SIG-M5 treated with dmso at 0.1 percent for 504 hours (cell line): ENCODE measurements around the gene NOVA2.
"Not testable (repeated sequence)": the region's sequence is repeated elsewhere in the genome, so short reads cannot be mapped to it uniquely, and the experiment has no call there.

ENCODE experiments used
- DNase-seq: peaks from one replicate; lab custom pipeline; 2025; ENCODE audit not compliant: unreplicated experiment; lab: John Stamatoyannopoulos, UW

The NOVA2 gene

DNA sequence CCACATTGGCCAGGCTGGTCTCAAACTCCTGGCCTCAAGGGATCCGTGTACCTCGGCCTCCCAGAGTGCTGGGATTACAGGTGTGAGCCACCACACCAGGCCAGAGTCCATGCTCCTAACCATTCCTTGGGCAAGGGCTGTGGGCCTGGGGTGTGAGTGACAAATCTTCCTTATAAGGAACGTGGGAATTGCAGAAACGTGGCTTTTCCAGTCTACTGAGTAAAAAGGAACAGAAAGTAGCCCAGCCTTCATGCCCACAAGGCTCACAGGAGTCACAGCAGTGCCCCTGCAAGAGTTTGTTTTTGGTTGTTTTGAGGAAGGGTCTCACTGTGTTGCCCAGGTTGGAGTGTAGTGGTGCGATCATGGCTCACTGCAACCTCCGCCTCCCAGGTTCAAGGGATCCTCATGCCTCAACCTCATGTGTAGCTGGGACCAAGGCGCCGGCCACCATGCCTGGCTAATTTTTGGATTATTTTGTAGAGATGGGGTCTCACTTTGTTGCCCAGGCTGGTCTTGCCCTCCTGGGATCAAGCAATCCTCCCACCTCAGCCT lies 76.3 kb downstream of the NOVA2 start:
- DNase-seq: no peak

DNA sequence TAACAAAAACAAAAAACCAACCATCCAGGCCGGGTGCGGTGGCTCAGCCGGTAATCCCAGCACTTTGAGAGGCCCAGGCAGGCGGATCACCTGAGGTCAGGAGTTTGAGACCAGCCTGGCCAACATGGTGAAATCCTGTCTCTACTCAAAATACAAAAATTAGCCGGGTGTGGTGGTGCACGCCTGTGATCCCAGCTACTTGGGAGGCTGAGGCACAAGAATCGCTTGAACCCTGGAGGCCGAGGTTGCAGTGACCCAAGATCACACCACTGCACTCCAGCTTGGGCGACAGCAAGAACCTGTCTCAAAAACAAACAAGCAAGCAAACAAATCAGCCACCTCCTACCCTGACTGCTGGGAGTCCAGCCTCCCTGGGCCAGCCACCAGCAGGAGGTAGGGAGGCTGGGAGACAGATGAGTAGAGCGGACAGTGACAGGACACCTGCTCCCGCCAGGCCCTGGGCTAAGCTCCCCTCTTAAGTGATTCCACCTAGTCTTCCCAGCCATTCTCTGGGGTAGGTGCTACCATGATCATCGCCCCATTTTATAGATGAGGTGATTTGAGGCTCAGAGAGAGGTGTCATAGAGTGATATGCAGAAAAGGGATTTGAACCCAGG lies 77.6 kb downstream of the NOVA2 start:
- not testable (repeated sequence) for DNase-seq

DNA sequence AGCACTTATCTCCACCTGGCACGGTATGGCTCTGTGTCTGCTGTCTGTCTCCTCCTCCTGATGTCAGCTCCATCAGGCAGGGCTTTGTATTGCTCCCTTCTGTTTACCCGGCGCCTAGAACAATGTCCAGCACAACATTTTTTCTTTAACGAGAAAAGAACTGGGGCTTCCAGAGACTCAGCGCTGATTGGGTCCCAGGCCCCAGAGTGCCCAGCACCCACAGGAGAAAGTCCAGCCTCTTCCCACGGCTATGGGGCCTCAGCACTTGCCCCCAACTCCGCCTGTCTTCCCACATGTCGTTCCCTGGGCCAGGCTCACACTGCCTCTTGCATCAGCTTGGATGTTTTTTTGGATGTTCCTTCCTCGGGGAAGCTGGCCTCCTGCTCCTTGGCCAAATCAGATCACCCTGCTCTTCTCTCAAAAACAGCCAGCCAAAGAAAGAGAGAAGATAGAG lies 78.1 kb downstream of the NOVA2 start:
- no peak for DNase-seq

DNA sequence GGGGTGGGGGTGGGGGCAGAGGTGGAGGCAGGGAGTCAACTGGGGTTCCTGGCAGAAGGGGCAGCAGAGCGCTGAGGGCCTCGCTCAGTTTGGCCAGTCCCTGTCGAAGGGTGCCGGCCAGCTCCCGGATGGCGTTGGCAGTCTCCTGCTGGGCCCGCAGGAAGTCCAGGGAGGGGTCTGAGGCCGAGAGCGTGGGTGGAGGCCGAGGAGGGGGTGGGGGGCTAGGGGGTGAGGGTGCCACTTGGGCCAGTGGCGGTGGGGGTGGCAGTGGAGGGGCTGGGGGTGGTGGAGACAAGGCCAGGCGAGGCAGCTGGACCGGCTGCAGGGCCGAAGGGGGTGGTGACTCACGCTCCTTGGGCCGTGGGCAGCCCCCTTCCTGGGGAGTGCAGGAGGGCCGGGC lies 82.8 kb downstream of the NOVA2 start:
- DNase-seq: no peak

DNA sequence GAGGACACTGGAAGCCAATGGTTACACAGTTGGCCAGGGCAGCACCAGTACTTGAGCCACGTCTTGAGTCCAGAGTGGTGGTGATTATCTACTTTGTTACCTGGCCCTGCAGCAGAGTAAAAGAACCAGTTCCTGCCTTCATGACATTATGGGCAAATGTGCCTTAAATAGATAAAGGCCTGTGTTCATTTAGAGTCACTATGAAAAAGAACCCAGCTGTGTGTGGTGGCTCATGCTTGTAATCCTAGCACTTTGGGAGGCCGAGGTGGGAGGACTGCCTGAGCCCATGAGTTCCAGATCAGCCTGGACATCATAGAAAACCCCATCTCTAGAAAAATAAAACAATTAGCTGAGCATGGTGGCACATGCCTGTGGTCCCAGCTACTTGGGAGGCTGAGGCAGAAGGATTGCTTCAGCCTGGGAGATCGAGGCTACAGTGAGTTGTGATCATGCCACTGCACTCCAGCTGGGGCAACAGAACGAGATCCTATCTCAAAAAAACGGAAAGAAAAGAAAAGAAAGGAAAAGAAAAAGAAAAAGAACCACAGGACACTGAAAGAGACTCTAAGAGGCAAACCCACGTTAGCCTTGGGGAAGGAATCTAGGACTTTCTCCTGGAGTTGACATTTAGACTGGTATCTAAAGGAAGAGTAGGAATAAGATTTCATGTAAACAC lies 84.3 kb downstream of the NOVA2 start:
- no peak for DNase-seq

DNA sequence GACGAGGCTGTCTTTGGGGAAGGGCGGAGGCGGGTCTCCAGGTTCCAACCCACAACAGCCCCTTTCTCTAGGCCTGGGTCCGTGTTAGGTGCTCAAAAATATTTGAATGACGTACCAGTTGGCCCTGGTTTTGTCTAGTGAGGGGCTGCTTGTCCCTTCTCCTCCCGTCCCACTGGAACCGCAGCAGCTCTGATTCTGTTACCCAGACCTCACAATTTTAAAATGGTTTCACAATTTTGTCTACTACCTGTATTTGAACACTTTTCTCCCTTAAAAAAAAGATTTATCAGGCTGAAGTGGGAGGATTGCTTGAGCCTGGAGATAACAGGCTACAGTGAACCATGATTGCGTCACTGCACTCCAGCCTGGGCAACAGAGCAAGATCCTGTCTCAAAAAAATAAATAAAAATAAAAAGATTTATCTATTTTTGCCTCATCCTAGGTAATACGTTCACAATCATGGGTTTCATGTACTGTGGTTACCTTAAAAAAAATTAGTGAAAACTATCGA lies 86.4 kb downstream of the NOVA2 start:
- no peak for DNase-seq

DNA sequence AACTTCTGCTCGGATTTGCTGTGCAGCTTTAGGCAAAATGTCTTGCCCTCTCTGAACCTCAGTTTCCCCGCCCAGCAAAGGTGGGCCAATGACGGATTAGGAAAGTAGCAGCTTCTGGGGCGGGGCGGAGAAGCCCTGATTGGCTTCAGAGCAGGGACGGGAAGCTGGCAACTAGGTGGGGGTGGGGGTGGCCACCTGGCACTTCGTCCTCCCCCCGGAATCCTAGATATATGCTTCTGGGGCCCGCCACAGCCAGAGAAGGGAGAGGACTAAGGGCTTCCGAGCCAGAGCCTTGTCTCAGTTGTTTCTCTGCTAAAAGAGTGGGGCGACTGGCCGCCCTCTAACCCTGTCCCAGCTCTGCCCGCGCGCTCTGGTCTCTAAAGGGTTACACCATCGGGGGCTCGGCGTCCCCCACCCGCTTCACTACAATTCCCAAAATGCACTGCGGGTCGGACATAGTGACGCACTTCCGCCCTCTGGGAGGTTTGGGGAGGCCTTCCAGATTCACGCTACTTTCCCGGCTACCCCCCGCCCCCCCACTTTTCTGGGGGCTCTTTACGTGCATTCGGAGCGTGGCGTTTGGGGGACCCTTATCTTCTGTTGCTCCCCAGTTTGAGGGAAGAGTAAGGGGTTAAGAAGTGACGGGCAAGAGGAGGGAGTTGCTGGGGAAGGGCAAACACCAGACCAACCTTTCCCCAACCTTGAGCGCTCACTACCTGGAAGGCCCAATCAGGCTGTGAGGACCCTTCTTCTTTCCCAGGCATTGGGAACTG lies 87.1 kb downstream of the NOVA2 start:
- DNase-seq: peak; percentile 88

DNA sequence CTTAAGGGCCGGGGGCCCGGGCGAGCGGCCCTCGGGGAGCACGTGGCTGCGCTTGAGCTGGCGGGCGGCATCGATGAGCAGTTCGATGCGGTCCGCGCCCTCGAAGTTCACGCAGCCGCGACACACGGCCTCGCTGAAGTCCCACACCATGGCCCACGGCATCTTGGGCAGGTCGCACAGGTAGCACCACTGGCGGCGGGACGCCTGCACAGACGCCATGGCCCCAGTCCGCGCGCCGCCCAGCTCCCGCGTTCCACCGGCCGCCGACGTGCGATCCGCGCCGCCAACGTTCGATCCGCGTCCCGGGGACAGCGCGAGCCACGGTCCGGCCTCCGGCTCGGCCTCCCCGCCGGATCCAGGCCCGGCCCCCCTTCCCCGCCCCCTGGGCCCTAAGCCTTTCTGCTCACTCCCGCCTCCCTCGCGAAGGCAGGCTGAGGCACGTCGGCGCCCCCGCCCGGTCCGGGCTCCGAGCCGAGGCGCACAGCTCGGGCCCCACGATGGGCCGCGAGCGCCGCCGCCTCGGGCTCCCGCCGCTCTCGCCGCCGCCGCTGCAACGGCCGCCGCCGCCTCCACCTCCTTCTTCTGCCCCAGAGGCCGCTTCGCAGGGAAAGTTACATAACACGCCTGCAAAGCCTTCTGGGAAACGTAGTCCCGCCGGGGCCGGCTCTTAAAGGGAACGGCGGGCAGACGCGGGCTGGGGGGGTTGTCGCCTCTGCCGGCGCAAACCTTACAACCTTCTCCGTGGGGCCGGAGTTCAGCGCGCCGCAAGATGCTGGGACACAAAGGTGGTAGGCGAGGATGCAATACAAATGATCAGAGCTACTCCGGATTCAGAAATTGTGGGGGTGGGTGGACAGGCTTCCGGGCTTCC lies 87.9 kb downstream of the NOVA2 start, which contains the start of gene IRF2BP1:
TSS of gene IRF2BP1 (minus strand) at position 586 of the 871 bp plus-strand sequence. CDS start at position 219, 367 bp downstream.
- DNase-seq: peak; percentile 92

DNA sequence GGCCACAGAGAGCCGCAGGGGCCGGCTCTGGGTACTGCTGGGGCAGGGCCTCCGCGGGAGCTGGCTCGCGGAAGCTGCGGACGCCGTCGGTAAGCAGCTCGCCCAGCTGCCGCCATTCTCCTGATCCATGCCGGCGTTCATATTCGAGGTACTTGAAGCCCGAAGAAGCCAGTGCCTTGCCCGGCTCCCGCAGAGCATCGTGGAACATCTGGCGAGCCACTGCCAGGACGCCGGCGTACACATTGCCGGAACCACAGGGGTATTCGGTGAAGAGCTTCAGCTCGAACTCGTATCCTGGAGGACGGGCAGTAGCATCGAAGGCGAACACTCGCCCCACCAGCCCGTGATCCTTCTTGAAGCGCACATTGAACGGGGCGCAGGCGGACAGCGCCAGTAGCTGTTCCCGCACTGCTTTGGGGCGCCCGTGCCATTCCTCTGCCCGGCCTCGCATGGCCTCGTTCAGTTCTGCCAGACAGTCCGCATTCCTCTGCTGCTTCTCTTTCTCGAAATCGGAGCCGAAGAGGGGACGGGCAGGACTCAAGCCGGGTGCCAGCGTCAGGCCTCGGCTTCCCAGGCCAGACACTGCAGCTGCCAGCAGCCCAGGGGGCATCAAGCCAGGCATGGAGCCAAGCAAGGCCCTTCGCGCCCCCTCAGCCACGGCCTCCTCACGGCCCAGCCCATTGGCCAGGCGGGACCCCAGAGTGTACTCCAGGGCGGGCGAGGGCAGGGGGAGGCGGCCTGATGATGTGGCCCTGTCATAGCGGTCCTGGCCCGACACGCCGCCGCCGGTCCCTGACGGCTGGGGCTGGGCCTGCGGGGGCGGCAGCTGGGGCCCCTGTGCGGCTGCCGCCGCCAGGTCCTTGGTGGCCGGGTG lies 88.7 kb downstream of the NOVA2 start:
- DNase-seq: no peak

DNA sequence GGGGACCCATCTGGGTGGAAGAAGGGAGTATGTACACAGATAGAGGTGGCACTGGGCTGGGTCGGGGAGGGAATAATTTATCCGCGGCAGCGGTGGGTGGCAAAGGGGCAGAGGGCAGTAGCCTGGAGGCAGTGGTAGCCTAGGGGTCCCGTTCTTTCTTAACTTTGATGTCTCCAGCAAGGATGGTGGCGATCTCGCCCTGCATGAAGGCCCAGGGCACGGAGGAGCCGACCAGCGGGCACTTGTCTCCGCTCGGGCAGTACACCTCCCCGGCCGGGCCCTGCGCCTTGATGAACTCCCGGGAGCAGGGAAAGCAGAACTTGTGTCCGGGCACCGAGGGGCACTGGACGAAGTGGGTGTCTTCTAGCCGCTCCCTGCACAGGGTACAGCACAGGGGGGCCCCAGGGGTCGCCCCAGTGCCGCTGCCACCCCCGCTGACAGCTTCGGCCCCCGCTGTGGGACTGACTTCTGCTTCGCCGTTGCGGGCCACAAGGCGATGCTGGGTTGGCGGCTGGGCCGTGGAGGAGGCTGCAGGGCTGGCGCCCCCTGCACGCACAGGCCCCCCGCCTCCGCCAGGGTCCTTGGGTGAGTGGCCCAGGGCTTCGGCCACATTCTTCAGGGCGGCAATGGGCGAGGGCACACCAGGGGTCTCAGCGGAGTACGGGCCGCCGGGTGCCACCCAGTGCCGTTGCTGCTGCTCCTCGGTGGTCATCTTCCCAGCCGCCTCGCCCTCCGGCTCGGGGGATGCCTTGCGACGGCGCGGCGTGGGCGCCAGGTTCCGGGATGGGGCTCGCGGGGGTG lies 89.6 kb downstream of the NOVA2 start:
- no peak for DNase-seq
